Heart left ventricle (tissue), 13 donors: ENCODE data around the gene TAGLN.

Experiments
- CTCF ChIP-seq, 12 donors: fragments of 200-600 bp; sonication (generic) in 4 of 12; IDR thresholded peaks; one replicate each; pipeline versions ENCODE4 v1.5.0 to v1.8.0; 2018 to 2022; ENCODE audit warnings: antibody characterized with exemption in 12 of 12, mild to moderate bottlenecking in 5 of 12
- POLR2A ChIP-seq, 2 donors: fragments of 450-650 bp; IDR thresholded peaks; one replicate each; pipeline ENCODE4 v1.6.1; 2017; ENCODE audit warnings: antibody characterized with exemption in 2 of 2, mild to moderate bottlenecking in 2 of 2, moderate library complexity in 2 of 2
- donor health status: ischemic (EF 13 %, LVEDD 7.1; RV severe dilation, severe dysfunction).
- donor health status: DM: no; HTN: yes; CAD: no.
- donor health status: DM: no; HTN: no; CAD: no.
- donor health status: ischemic (EF 25% LVEDD 6.9; RV normal size, moderate dysfunction).
- donor health status: ischemic (EF 25% LVEDD 5.7; RV mildly dilated, moderate dysfunction).
- donor health status: ischemic (EF 35%, LVEDD 5.7; RV mildly dilated, moderate dysfunction).
- donor health status: nonischemic (EF 11% LVEDD 7.7; RV severe dilation, severe dysfunction).
- donor health status: DM: yes; HTN: yes; CAD: no.
- donor health status: PGD.
- donor health status: ischemic (EF 29% LVEDD 5.4; RV normal size, mild dysfunction).
- donor health status: nonischemic (EF 23%, LVEDD 6.1; RV moderate dilation, normal function).

GRCh38 chr11:117230999-117231841, 32.0 kb downstream of the TAGLN start:
- TF ChIP-seq POLR2A (IDR thresholded peaks at IDR 0.05) (no peak), CTCF (IDR thresholded peaks at IDR 0.05) (no peak)
